Breast epithelium (tissue), 3 donors: ENCODE results near the gene ENOSF1.

Source experiments
- POLR2A ChIP-seq: fragments of 450-650 bp; IDR thresholded peaks from one replicate; pipeline ENCODE4 v1.6.1; 2016; ENCODE audit warnings: antibody characterized with exemption, mild to moderate bottlenecking, moderate library complexity
- POLR2AphosphoS5 ChIP-seq, 3 donors: sonication (generic); formaldehyde crosslinking; IDR thresholded peaks; one replicate each; pipeline ENCODE4 v1.6.1; 2017; ENCODE audit warnings: antibody characterized with exemption in 3 of 3
- TF ChIP-seq, protein P1 (sequence below), 3 donors: fragments of 450-650 bp; IDR thresholded peaks; one replicate each; pipeline ENCODE4 v1.5.1; 2016 to 2017; ENCODE audit warnings: antibody characterized with exemption in 3 of 3, mild to moderate bottlenecking in 3 of 3, moderate library complexity in 3 of 3

DNA sequence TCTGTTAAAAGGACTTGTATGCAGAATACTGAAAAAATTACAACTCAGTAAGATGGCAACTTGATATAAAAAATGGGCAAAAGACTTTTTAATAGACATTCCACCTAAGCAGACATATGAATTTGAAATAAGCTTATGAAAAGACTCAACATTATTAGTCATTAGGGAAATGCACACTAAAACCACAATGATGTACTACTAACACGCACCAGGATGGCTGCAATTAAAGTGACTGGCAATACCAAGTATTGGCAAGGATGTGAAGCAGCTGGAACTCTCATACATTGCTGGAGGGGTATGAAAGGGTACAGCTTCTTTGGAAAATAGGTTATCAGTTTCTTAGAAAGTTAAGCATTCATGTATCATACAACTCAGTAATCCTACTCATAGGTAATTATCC, 3.2 kb upstream of the ENOSF1 start:
- TF ChIP-seq, protein P1, sequence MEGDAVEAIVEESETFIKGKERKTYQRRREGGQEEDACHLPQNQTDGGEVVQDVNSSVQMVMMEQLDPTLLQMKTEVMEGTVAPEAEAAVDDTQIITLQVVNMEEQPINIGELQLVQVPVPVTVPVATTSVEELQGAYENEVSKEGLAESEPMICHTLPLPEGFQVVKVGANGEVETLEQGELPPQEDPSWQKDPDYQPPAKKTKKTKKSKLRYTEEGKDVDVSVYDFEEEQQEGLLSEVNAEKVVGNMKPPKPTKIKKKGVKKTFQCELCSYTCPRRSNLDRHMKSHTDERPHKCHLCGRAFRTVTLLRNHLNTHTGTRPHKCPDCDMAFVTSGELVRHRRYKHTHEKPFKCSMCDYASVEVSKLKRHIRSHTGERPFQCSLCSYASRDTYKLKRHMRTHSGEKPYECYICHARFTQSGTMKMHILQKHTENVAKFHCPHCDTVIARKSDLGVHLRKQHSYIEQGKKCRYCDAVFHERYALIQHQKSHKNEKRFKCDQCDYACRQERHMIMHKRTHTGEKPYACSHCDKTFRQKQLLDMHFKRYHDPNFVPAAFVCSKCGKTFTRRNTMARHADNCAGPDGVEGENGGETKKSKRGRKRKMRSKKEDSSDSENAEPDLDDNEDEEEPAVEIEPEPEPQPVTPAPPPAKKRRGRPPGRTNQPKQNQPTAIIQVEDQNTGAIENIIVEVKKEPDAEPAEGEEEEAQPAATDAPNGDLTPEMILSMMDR (IDR thresholded peaks at IDR 0.05), result no peak
- TF ChIP-seq POLR2AphosphoS5 (IDR thresholded peaks at IDR 0.05), result no peak
- TF ChIP-seq POLR2A, result no peak
